GM21526 (cell line): Measurements from ENCODE around the gene SNAPC3.
"Not testable (repeated sequence)": the region's sequence is repeated elsewhere in the genome, so short reads cannot be mapped to it uniquely, and the experiment has no call there.

ENCODE experiments used
- ATAC-seq: cut with Tn5 transposase; IDR thresholded peaks from one replicate; pipeline ENCODE4 v1.9.1; 2021; ENCODE audit warnings: moderate library complexity; ENCODE audit not compliant: unreplicated experiment, low FRiP score

The SNAPC3 gene

GRCh38 chr9:15422372-15423230, at the start of gene SNAPC3:
Gene SNAPC3, plus strand, starts transcription at chr9:15422876. Its CDS starts 4 bp downstream, at chr9:15422880.
- peak; percentile 97 for ATAC-seq

DNA sequence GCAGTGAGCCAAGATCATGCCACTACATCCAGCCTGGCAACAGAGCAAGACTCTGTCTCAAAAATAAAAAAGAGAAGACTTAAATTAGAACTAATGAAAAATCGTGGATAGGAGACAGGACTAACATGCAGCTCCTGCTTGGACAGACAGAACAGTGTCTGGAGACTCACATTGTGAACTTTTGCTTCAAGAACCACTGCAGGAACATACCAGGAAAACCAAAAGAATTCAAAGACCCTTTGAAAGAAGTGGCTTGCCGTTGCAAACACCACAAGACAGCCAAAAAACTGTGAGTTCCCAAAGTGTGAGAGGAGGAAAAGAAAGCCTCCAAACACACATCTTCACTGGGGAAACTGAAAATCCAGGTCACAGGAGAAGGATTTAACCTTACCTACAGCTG, 48.8 kb upstream of the SNAPC3 start:
- ATAC-seq: no peak

GRCh38 chr9:15374310-15374709, 48.4 kb upstream of the SNAPC3 start:
- ATAC-seq: no peak

- no peak for ATAC-seq
Observed at GRCh38 chr9:15374825-15375224, 47.9 kb upstream of the SNAPC3 start.

DNA sequence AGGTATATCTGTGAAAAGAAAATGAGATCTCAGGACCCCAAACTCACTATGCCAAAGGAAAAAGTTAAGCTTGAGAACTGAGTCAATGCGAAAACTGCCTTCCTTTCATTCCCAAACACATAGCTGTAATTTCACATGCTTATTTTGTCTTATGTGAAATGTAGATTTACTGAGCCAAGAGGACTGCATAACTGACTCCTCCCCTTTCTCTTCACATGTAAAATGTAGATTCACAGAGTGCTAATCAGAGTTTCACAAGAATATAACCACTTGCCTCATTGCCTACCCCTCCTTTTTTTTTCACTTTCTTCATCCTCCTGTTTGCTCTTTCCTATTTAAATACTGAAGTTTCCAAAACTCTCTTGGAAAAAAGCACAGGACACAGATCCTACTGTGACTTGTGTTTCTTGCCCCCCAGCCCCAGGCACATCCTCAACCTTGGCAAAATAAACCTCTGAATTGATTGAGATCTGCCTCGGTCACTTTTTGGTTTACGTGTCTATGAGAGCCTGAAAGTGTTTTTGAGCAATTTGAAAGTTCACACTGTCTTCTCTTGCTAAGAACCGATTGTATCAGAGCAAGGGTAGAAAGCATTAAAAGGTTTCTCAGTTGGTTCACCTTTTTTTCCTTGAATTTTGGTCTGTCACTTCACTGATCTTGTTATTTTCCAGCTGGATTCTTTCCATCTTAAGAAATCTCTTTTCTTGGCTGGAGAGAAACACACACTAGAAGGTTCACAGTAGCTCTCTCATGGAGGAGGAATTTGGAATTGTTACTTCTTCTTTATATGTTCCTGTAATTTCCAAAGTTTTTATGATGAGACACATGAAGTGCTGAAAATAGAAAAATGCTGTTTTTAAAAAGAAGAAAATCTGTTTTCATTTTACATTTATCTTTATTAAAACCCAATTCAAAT, 44.8 kb upstream of the SNAPC3 start:
- no peak for ATAC-seq

GRCh38 chr9:15379317-15379716, 43.4 kb upstream of the SNAPC3 start:
- not testable (repeated sequence) for ATAC-seq

GRCh38 chr9:15379888-15380287, 42.8 kb upstream of the SNAPC3 start:
- ATAC-seq: not testable (repeated sequence)

GRCh38 chr9:15381491-15381890, 41.2 kb upstream of the SNAPC3 start:
- no peak for ATAC-seq

DNA sequence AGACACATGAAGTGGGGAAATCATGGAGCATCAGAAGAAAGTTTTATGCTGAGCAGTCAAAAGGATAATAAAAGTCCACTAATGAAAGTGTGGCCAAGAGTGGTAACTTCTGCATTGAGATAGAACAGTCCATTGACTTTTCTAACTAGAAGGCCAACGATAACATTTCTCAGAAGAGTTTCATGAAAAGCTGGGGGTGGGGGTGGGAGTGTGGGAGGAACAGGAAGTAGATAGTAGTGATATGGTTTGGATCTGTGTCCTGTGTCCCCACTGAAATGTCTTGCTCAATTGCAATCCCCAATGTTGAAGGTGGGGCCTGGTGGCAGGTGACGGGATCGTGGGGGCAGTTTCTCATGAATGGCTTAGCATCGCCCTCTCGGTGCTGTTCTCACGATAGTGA, 36.2 kb upstream of the SNAPC3 start:
- ATAC-seq: no peak

- ATAC-seq: no peak
Observed at GRCh38 chr9:15389173-15389572, 33.5 kb upstream of the SNAPC3 start.

GRCh38 chr9:15389631-15390030, 33.0 kb upstream of the SNAPC3 start:
- no peak for ATAC-seq

DNA sequence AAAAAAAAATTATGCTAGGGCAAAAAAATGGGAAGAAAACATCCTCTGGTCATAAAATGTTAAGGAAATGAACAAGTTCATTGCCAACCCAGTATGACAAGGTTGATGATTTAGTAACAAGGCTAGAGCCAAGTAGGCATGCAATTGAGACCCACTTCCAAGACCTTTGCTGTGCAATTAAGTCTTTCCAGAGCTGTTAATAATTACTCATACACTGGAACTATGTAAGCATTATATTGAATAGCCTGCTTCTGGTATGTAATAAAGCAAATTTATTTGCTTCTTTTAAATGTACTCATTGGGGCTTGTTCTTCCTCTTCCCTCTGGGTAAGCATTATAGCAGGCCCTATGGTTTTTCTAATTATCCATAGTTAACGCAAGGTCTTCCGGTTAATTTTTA, 32.5 kb upstream of the SNAPC3 start:
- no peak for ATAC-seq

- ATAC-seq: no peak
Observed at GRCh38 chr9:15392363-15392762, 30.3 kb upstream of the SNAPC3 start.

DNA sequence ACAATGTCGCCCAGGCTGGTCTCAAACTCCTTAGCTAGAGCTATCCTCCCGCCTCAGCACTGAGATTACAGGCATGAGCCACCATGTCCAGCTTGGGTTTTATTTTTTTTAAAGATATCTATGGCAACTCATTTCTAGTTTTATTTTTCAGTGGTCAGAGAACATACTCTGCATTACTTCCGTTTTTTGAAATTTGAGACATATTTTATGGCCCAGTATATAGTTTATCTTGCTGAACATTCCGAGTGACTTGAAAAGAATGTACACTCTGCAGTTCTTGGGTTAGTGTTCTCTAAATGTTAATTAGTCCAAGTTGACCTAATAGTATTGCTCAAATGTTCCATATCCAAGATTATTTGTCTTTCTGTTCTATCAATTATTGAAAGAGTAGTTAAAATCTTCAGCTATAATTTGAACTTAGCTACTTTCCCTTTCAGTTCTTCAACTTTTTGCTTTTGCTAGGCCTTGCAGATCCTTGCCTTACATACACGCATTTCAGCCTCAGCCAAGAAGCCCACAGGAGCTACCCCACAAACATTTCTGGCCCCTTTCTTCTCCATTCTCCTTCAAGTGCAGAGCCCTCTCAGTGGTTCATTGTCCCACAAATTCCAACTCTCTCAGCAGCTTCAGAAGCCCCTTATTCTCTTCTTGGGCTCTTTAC, 22.3 kb upstream of the SNAPC3 start:
- no peak for ATAC-seq

- no peak for ATAC-seq
Observed at GRCh38 chr9:15401266-15401665, 21.4 kb upstream of the SNAPC3 start.

DNA sequence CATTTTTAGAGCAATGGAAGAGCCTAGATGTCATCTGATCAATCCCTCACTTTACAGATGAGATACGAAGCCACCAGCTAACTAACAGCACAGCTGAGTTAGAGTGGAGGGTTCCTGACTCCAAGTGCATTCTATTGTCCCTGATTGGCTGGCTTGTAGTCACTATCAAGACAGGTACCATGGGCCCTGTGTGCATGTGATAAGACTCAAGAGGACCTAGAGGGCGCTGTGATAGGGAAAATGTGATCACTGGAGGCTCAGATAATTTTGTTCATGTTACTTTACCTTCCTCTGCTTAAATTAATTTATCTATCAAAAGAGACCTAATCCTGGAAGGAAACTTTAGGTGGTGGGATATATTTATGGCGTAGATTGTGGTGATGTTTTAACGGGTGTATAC, 19.5 kb upstream of the SNAPC3 start:
- no peak for ATAC-seq

- no peak for ATAC-seq
Observed at GRCh38 chr9:15404171-15404570, 18.5 kb upstream of the SNAPC3 start.

GRCh38 chr9:15416880-15417279, 5.8 kb upstream of the SNAPC3 start:
- peak; percentile 49 for ATAC-seq

DNA sequence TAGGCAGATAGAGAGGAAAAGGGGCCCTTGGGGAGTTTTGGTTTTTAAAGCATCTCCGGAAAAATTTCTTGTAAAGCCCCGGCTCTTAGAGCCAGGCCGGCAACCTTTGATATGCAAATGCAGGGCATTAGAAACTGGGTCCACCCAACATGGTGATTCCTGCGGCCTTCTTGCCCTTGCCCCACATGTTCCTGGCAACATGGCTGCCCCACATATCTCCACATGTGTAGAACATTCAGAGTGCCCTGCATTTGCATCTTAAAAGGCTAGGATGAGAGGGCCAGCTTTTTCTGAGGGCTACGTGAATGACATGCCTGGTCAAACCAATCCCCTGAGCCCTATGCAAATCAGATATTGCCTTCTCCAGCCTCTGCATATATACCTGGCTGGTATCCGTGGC, 5.0 kb upstream of the SNAPC3 start:
- no peak for ATAC-seq

DNA sequence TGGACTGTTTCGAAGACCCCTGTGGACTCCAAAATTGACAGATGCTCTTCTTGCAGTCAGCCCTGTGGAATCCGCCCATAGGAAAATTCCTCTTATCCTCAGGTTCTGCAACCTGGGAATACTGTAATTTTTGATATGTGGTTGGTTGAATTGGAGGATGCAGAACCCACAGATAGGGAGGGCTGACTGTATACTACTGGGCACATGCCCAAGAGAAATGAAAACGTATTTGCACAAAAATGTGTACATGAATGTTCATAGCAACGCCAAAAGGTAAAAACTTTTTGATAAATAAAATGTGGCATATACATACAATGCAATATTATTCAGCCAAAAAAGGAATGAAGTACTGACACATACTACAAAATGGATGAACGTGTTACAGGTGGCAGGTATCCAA, 1.9 kb upstream of the SNAPC3 start:
- no peak for ATAC-seq

GRCh38 chr9:15421532-15421931, 1.1 kb upstream of the SNAPC3 start:
- ATAC-seq: no peak
